CD4-positive, alpha-beta T cell treated with Interleukin-4 for 1 hour (primary cell): Measurements from ENCODE around the gene LDLRAD2.
"Not testable (repeated sequence)": the region's sequence is repeated elsewhere in the genome, so short reads cannot be mapped to it uniquely, and the experiment has no call there.

Source experiments
- DNase-seq, 2 donors: peaks; one replicate each; pipeline ENCODE4 v3.0.0-alpha.2; 2020 to 2022

The LDLRAD2 gene

DNA sequence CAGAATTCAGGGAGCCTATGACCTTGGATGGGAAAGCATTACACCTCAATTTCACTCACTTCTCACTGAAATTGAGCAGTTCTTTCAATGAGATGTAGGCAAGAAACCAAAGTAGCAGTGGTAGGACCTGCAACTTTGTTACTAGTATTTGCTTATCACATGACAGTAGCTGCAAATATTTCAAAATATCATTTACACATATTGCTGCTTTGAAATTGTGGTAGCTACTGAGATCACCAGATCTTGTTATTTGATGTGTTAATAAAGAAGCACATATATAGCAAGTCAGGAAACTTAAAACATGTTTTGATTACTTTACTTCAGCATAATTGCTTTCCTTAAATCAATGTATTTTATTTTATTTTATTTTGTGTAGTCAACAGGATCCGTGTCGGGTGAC is 12.9 kb downstream of the LDLRAD2 start:
- DNase-seq: no peak

DNA sequence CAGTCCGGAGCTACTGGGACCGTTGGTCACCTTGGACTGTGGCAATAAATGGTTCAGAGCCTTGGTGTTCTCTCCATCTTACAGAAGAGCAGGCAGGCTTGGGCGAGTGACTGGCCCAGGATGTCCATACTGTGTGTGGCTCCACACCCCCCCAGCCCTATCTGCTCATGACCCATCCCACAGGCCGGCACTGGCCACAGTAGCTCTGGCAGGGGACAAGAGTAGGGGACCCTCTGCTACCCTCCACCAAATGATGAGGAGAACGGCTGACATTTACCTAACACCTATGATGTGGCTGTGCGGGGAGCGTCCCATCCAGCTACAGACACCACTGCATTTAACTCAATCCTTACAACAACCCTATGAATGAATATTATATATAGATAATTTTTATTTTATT is 13.3 kb downstream of the LDLRAD2 start:
- no peak for DNase-seq

- DNase-seq: not testable (repeated sequence)
These were observed 14.6 kb downstream of the LDLRAD2 start for GRCh38 chr1:21826694-21827093.

GRCh38 chr1:21827141-21827679 is 15.1 kb downstream of the LDLRAD2 start:
- DNase-seq: no peak

DNA sequence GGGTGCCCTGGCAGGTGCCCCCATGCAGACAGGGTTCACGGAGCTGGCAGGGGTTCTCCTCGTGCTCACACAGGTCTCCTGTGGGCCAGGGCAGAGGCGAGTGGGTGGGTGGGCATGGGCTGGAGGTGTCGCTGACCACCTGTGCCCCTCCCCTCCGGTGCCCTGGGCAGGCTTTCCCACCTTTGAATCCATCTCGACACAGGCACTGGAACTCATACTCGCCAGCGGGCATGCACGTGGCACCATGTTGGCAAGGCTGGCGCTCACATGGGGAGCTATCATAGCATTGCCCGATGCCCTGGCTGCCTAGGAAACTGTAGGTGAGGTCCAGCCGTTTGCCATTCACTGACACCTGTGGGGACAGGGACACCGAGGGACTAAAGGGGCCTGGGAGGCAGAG is 16.0 kb downstream of the LDLRAD2 start:
- DNase-seq: no peak

DNA sequence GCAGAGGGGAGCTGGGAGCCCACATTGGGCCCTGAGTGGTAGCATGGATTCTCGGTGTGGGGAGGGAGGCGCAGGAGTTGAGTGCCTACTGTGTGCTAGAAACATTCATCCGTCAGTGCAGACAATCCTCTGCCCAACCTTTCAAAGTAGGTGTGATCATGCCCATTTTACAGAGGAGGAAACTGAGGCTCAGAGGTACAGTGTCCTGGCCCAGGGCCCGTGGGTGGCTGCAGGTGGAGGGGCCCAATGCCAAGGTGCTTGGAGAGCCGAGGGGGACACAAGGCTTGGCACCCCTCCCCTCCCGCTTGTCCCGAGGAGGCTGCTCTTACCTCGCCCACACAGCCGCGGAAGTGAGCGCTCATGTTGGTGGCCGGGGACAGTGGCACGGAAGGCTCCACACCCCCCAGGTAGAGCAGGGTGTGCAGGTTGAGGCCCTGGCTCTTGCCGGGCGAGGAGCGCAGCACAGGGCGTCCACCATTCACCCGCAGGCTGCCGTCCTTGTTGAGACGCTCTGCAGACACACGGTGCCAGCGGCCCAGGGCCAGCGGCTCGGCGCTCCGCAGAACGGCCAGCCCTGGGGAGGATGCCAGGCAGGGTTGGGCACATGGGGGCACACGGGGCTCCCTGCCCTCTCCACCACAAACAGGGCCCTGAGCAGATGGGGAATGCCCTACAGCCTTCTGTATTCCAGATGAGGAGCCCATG is 16.6 kb downstream of the LDLRAD2 start:
- no peak for DNase-seq

GRCh38 chr1:21829294-21829693 is 17.2 kb downstream of the LDLRAD2 start:
- DNase-seq: no peak

GRCh38 chr1:21830792-21831453 is 18.9 kb downstream of the LDLRAD2 start:
- DNase-seq: no peak

- DNase-seq: no peak
These were observed 19.4 kb downstream of the LDLRAD2 start for GRCh38 chr1:21831454-21831970.

GRCh38 chr1:21833392-21833976 is 21.4 kb downstream of the LDLRAD2 start:
- no peak for DNase-seq

GRCh38 chr1:21834094-21834493 is 22.0 kb downstream of the LDLRAD2 start:
- DNase-seq: no peak

DNA sequence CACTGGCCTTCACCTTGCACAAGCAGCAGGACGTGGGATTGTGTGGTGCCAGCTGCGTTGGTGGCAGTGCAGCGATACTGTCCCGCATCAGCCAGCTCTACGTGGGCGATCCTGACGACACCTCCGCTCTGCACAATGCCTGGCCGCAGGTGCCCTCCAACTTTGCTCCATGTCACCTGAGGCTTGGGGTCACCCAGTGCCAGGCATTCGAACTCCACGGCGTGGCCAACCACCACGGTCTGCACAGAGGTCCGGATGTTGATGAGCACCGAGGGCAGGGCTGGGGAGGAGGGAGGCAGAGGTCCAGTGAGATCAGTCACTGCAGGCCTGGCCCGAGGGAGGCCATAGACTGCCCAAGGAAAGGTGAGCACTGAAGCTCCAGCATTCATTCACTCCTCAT is 22.6 kb downstream of the LDLRAD2 start:
- DNase-seq: no peak

- no peak for DNase-seq
These were observed 23.9 kb downstream of the LDLRAD2 start for GRCh38 chr1:21836010-21836409.

DNA sequence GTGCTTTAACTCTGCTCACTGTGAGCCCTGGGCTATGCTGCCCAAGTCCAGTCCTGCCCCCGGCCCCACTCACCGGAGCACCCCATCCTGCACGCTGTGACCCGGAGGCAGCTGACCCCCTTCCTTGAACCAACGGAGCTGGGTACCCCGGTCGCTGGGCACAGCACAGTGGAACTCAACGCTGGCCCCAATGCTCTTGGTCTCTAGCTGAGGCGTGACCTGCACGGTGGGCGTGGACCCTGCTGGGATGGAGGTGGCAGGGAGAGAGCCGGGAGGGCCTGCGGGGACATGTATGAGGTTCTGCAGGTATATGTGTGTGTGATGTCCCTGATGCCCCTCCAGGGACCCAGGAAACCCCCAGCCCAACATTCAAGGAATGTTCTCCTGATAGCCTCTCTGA is 24.7 kb downstream of the LDLRAD2 start:
- no peak for DNase-seq

DNA sequence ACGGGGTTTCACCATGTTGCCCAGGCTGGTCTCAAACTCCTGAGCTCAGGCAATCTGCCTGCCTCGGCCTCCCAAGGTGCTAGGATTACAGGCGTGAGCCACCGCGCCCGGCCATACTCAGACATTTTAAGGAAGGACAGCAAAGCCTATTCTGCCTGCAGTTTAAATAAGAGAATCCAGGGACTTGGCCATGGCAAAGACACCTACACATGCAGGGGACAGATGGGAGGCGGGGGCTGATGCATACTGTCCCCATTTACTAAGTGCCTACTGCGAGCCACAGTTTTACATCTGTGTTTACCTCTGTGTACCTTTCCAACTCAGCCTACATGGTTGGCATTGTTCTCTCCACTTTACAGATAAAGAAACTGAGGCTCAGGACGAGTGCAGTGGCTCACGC is 25.4 kb downstream of the LDLRAD2 start:
- no peak for DNase-seq

- no peak for DNase-seq
These were observed 26.5 kb downstream of the LDLRAD2 start for GRCh38 chr1:21838359-21839157.

- no peak for DNase-seq
These were observed 27.4 kb downstream of the LDLRAD2 start for GRCh38 chr1:21839337-21840037.

- DNase-seq: no peak
These were observed 28.9 kb downstream of the LDLRAD2 start for GRCh38 chr1:21840981-21841380.

GRCh38 chr1:21841852-21842466 is 29.9 kb downstream of the LDLRAD2 start:
- no peak for DNase-seq

- no peak for DNase-seq
These were observed 30.6 kb downstream of the LDLRAD2 start for GRCh38 chr1:21842606-21843162.

DNA sequence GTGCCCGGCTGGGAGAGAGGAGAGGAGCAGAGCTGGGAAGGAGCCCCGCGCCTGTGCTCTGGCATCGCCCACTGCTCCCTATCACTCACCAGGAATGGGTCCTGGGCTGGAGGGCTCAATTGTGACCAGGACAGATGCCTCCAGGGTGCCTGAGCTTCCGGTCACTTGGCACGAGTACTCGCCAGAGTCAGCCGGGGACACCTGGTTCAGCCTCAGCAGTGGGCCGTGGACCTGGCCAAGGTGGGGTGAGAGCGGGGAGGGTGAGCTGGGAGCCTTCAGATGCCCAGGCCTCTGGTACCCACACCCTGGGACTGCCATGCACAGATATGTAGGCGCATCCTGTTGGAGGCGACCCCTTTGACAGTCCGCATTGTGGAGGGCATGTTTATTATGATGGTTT is 31.1 kb downstream of the LDLRAD2 start:
- no peak for DNase-seq

DNA sequence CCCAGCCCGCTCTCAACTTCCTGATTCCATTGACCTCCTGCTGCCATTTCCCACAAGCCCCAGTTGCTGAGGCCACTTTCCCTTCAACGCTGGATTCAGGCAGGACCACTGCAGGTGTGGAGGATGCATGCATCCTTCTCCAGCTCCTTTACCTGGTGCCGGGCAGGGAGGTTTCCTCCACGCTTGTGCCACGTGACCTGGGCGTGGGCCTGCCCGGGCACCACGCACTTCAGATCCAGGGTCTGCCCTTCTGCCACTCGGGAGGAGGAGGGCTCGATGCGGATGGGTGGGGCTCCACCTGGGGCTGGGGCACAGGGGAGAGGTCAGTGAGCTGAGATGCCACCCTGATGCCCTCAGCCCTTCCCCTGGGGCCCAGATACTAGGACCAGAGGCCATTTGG is 31.9 kb downstream of the LDLRAD2 start:
- DNase-seq: no peak
